Glomerular visceral epithelial cell (primary cell): ENCODE data around the gene ARPC1A.
"Not testable (repeated sequence)": the region's sequence is repeated elsewhere in the genome, so short reads cannot be mapped to it uniquely, and the experiment has no call there.

ENCODE experiments used
- DNase-seq: peaks from one replicate; pipeline ENCODE4 v3.0.0-alpha.2; 2016; ENCODE audit errors: extremely low spot score

The ARPC1A gene

DNA sequence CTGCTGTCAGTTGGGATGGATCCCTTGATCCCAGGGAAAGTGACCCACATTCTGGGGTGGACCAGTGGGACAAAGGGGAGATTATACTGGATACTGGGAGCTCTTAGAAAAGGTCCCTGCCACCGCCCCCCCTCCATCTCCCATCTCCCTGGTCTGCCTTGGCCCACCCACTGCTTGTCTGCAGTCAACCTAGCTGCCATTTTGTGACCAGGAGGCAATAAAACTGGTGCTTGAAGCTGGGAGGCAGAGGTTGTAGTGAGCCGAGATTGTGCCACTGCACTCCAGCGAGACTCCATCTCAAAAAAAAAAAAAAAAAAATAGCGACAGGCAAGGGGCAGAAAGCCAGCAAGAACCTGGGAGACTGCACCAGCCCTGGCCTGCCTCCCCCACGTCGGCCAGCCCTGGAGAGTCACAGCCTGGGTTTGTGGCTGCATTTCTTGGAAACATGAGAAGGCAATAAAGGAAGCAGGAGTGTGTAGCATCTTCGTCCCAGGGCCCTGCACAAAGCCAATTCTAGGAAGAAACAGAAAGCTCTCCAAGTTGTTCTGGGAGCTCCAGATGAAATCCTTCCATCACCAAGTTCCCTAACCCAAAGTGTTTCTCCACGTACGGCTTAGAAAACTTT, 44.2 kb downstream of the ARPC1A start:
- no peak for DNase-seq

DNA sequence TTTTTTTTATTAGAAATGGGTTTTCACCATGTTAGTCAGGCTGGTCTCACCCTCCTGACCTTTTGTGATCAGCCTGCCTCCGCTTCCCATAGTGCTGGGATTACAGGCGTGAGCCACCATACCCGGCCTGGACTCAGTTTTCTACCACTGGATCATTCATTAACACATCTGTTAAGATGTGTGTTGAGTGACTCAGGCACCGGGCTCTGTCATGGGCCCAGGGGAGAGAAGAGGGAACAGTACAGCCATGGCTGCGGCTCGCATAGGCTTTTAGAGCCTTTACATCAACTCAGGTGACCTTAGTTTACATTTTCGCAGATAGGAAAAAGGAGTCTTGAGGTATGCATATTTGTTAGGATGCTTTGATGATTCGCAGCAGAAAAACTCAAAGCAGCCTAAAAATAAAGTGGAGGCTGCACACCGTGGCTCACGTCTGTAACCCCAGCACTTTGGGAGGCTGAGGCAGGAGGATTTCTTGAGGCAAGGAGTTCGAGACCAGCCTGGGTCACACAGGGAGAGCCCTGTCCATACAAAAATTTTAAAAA, 45.8 kb downstream of the ARPC1A start:
- DNase-seq = peak; percentile 53

DNA sequence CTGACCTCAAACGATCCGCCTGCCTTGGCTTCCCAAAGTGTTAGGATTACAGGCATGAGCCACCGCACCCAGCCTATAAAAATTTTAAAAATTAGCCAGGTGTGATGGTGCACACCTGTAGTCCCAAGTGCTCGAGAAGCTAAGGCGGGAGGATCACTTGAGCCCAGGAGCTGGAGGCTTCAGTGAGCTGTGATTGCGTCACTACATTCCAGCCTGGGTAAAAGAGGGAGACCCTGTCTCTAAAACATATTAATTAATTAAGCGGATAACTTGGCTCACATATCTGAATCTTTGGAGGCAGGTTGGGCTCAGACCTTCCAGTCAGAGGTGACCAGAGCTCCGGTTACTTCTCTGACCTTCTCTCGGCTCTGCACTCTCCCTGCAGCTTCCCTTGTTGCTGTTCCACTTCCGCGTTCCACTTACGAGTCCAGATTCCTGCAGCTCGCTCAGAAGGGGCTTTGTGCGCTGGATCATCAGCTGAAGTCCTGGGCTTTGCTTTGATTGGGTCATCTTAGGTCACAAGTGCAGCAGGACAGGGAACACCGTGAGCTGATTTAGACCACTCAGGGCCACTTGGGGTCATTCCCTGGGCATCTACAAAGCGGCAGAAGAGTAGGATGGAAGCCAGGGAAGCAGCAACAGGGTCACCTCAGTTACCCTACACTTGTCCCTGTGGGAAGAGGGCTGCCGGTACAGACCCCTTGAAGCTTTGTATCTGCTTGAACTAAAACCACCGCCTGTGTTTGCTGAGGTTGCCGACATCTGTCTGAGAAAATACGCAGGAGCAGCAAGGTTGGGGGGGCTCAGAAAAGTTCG, 46.8 kb downstream of the ARPC1A start:
- peak; percentile 83 for DNase-seq

DNA sequence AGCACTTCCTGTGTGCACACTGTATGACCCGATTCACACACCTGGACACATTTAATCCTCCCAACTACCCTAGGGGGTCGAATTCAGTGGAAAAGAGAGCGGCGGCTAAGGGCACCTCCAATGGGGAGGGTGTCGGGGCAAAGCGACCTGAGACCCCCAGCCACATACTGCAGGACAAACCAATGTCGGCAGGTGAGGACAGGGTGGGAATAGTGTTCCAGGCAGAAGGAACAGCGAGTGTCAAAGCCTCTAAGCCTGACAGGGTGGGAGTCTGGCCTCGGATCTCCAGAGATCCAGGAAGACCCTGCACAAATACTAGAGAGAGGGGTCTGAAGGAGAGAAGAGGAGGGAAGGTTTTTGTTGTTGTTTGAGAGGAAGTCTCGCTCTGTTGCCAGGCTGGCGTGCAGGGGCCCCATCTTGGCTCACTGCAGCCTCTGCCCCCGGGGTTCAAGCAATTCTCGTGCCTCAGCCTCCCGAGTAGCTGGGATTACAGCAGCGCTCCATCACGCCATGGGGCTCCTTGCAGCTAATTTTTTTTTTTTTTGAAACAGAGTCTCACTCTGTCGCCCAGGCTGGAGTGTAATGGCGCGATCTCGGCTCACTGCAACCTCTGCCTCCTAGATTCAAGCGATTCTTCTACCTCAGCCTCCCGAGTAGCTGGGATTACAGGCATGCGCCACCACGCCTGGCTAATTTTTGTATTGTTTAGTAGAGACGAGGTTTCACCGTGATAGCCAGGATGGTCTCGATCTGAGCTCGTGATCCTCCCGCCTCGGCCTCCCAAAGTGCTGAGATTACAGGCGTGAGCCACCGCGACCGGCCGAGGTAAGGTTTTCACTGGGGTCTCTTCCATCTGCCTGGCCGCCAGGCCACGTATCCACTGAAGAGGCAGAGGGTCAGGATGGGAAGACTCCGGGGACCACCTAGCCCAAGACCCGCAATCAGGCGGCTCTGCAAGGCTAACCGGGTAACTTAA, 47.7 kb downstream of the ARPC1A start:
- no peak for DNase-seq

GRCh38 chr7:99374111-99375064, 48.7 kb downstream of the ARPC1A start, which contains the start of gene ARPC1B:
Gene ARPC1B, plus strand, starts transcription at chr7:99374730. Its CDS starts 10,985 bp downstream, at chr7:99385715.
- DNase-seq = peak; percentile 84

GRCh38 chr7:99375070-99375807, 49.5 kb downstream of the ARPC1A start:
- DNase-seq = peak; percentile 79

DNA sequence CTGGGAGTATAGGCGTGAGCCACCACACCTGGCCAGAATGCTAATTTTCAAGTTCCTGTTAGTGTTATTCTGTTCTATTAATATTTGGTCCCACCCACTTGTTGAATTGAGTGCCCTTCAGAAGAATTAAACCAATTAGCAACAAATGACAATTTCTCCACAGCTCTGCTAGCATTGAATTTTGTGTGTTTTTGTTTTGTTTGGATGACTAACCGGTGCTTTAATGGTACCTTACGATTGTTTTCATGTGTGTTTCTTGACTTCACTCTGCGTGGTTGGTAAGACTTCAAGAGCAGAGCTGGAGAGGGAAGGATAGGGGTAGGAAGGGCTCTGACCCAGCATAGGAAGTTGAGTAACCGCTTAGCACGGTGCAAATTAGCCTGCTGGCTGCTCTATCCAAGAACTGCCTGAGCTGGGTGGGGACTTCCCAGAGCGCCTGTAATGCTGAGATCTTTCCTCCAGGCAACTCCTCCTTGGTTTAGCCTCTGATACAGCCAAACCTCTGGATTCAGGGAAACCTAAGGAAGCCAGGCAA, 53.4 kb downstream of the ARPC1A start:
- DNase-seq = peak; percentile 75

GRCh38 chr7:99379693-99380031, 54.0 kb downstream of the ARPC1A start:
- not testable (repeated sequence) for DNase-seq

- DNase-seq = peak; percentile 50
These were observed 54.5 kb downstream of the ARPC1A start for GRCh38 chr7:99380032-99380822.

GRCh38 chr7:99380823-99381663, 55.3 kb downstream of the ARPC1A start:
- DNase-seq = peak; percentile 73

DNA sequence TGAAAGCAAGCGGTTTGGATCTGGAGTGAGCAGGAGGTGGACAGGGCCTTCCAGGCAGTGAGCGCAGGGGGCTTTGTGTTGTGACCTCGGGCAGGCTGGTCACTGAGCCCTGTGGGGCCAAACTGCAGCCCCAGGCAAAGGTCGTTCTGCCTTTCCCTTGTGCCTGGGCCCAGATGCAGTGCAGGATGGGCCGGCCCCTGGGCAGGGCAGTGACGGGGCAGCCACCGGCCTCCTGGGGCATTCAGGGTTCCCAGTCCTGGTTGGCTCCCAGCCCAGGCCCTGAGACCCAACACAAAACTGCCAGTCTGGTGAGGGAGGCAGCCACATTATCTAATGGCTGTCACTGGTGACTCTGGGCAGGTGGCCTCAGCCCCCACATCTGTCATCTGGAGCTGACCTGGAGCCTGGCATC, 56.0 kb downstream of the ARPC1A start:
- DNase-seq = no peak

DNA sequence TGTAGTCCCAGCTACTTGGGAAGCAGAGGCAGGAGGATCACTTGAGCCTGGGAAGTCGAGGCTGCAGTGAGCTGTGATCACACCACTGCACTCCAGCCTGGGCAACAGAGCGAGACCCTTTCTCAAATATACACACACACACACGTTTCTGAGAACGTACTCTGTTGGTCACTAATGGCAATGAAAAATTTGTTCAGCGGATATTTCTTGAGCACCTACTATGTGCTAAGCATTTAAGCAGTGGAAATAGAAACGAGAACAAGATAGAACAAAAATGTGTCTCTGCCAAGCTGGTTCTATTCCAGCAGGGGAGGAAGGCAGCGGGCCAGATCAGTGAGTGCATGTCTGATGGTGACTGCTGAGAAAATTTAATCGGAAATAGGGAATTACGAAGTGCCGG, 57.5 kb downstream of the ARPC1A start:
- DNase-seq = no peak

DNA sequence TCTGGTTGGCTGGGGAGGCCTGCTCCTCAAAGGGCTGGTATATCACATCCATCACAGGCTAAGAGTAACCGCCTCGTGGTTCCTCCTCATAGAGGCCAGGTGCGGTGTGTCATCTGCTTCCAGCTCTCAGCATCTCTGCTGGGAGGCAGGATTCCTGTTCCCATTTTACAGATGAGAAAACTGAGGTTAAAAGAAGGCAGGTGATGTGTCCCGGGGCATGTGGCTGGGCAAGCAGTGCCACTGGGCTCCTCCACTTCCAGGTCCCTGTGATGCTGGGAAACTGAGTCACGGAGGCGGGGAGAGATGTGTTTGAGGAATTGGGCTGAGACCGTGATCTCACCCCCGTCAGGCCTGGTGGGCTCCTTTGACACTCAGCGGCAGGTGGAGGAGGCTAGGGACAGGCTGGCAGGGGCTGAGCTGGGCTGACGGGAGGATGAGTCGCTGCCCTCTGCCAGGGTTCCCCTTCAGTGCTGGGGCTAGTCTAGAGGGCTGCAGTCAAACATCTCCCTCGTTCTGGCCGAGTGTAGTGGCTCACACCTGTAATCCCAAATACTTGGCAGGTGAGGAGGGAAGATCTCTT, 58.2 kb downstream of the ARPC1A start:
- no peak for DNase-seq

- no peak for DNase-seq
These were observed 58.8 kb downstream of the ARPC1A start for GRCh38 chr7:99384523-99384922.

DNA sequence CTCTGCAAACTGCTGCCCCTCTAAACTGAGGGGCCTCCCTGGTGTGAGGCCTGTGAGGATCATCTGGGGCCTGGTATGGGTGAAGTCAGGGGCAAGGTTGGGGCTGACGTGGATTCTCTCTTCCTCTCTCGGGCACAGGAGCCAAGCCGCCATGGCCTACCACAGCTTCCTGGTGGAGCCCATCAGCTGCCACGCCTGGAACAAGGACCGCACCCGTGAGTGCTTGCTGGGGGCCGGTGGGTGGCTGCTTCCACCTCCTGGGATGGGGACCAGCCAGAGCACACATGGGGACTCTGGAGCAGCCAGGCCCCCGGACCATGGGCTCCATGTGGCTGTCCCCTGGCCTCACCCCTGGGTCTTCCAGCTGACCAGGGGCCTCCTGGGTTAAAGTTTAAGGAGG, 59.9 kb downstream of the ARPC1A start:
- DNase-seq = no peak

DNA sequence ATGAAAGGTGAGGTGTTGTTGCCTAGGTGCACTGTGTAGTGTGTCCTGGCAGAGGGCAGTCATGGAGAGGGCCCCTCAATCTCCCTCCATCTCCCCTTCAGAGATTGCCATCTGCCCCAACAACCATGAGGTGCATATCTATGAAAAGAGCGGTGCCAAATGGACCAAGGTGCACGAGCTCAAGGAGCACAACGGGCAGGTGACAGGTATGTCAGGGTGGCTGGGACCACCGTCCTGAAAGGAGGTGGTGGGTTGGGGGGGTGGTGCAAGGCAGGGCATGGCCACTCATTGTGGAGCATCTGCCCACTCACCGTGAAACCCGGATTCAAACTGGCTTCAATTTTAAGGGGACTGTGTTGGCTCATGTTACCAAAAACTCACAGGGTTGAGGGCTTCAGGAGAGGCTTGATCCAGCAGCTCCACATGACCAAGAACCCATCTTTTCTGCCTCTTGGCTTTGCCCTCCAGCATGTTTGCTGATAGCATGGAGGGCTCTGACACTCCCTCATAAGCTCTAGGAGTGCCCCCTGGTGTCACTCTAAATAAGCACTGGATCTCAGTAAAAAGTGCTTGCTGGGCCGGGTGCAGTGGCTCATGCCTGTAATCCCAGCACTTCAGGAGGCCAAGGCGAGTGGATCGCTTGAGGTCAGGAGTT, 61.0 kb downstream of the ARPC1A start:
- no peak for DNase-seq

DNA sequence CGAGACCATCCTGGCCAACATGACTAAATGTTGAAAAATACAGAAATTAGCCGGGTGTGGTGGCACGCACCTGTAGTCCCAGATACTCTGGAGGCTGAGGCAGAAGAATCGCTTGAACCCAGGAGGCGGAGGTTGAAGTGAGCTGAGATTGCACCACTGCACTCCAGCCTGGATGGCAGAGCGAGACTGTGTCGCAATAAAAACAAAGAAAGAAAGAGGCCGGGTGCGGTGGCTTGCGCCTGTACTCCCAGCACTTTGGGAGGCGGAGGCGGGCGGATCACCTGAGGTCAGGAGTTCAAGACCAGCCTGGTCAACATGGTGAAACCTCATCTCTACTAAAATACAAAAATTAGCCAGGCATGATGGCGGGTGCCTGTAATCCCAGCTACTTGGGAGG, 61.5 kb downstream of the ARPC1A start:
- not testable (repeated sequence) for DNase-seq
